HG02970 (cell line): ENCODE data around the gene MYO15B.

ENCODE experiments used
- ATAC-seq: cut with Tn5 transposase; IDR thresholded peaks from one replicate; pipeline ENCODE4 v1.9.1; 2021; ENCODE audit warnings: mild to moderate bottlenecking, moderate library complexity, moderate number of reproducible peaks; ENCODE audit not compliant: unreplicated experiment, low FRiP score

The MYO15B gene

GRCh38 chr17:75587675-75588595, at the start of gene MYO15B:
MYO15B (plus strand) TSS chr17:75587800; CDS start chr17:75588058, 258 bp downstream.
- no peak for ATAC-seq

DNA sequence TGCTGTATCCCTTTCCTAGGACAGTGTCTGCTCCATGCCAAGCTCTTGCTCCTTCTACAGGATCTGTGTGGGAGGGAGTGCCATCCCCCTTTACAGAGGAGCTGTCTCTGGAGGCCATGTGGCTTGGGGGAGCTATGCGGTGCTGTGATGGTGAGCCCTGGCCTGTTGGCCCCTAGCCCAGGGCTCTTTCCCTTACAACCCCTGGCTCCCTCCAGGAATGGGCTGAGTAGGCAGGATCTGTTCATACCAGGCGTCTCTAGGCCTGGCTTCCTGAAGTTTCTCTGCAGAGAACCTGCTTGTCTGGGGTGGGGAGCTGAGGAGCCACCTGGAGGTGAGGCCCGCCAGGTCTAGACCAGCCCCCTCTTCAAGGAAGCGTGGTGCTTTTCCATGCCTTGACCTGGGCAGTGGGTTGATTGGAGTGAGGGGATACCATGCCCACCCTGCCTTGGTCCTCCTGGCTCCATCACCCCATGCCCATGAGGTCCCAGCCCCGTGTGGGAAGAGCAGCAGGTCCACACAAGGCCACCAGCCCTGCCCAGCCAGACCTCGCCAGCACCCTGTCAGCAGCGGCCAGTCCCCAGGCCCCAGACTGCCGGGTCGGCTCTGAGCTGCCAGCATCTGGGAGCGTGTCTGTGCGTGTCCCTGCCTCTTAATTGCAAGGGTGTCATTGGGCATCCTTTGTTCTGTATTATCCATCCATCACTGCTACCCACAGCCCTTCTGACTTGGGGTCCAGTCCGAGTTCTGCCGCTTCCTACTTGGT, 47.5 kb upstream of the MYO15B start:
- ATAC-seq: no peak

GRCh38 chr17:75540923-75541503, 46.6 kb upstream of the MYO15B start:
- ATAC-seq: no peak

DNA sequence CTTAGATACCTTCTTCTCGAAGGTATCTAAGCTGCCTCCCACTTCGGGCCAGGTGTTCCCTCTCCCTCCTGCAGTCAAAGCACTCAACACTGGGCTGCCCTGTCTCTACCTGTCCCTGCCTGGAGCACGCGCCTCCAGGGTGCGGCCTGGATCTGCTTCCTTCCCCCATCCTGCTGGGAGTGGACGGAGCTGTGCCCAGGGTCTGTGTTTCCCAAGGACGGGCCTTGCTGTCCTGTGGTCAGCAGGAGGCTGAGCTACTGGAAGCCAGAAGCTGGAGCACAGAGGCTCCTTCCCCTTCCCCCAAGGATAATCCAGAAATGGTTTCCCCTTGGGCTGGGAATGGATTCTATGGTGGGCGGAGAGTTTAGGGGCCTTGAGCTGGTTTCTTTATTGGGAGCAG, 45.4 kb upstream of the MYO15B start:
- ATAC-seq: no peak

DNA sequence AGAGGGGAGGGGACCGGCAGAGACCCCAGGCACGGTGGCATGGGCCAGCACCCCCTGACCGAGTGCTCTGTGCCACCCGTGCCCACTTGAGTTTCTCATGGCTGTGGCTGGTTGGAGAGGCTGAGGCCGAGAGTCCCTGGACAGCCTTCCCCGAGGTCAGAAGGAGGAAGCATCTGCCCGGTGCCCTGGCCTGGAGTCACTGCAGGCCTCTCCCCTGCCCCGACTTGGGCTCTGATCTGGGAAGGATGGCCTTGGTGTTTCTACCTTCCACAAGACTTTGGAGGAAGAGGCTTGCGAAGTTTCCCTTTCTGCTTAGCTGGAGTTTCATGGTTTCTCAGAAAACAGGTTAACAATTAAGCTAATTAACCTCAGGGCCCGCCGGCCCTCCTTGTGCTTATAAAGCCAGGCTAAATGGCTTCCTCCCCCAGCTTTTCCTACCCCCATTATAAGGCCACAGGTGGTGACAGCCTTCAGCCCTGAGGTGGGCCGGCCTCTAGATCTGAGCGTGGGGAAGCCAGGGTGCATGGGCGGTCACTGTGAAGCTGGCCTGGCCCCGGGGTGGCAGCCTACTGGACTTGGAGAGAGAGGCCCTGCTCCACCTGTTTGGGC, 44.8 kb upstream of the MYO15B start:
- no peak for ATAC-seq

- no peak for ATAC-seq
These were observed 43.4 kb upstream of the MYO15B start for GRCh38 chr17:75544250-75544649.

DNA sequence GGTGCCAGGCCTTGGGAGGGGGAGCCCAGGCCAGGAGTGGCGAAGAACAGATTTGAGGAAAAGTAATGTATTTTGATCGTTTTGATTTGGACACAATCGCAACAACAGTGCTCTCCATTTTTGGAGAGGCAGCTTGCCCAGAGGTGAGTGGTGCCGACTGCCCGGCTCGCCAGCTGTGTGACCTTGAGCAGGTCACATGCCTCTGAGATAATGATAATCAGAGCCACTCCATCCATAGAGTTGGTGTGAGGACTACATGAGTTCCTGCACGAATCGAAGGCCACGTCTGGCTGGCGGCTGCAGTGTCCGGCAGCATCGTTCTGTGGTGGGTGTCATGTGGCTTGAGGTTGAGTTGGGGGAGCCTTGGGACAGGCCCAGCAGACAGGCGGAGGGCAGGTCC, 41.4 kb upstream of the MYO15B start:
- ATAC-seq: no peak

- ATAC-seq: no peak
These were observed 40.5 kb upstream of the MYO15B start for GRCh38 chr17:75547091-75547490.

DNA sequence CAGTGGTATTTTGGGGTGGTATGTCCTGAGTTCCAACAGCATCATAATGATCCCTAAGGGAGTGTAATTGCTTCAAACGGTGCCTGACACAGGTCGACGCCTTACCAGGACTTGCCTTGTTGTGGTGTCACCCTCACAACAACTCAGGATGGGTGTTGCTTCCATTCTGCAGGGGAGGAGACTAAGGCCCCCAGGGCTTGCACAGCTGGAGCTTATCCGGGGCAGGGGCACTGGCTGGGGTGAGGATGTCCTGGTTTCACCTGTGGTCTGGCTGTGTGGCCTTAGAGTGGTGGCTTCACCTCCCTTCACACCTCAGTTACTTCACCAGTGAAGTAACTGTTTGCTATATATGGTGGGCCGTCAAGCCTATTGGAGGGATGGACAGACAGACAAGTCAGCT, 38.8 kb upstream of the MYO15B start:
- ATAC-seq: no peak

DNA sequence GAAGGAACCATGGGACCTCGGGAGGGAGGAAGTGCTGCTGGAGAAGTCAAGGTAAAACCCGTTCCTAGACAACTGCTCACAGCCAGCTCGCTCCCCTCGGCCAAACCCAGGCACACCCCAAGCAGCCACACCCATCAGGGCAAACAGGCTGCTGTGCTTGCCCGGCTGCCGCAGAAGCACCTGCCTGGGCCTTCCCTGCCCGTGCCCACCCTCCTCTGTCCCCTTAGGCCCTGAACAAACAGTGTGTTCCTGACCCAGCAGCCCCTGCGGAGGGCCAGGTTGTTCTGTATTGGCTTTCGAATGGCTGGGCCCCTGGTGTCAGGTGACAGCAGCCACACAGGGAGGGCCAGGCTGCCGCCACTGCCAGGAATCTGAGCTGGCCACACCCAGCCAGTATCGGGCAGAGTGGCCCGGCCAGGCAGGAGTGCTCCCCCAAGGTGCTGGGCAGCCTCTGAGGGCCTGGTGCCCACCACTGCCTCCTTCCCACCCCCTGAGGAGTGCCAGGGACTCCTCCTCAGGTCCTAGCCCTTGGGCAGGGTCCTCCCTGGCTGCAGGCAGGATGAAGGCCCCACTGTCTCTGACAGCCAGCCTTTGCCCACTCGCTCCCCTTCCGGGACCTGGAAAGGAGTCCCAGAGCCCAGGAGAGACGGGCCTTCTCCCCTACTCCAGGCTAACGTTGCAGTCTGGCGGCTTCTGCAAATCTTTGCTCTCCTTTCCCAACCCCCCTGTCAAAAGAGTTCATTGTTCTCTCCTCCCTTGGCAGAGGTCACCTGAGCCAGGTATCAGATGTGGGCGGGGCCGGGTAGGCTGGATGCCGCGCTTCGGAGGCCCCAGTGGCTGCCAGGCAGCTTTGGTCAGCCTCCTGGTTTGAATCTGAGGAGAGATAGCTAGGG, 38.1 kb upstream of the MYO15B start:
- no peak for ATAC-seq

DNA sequence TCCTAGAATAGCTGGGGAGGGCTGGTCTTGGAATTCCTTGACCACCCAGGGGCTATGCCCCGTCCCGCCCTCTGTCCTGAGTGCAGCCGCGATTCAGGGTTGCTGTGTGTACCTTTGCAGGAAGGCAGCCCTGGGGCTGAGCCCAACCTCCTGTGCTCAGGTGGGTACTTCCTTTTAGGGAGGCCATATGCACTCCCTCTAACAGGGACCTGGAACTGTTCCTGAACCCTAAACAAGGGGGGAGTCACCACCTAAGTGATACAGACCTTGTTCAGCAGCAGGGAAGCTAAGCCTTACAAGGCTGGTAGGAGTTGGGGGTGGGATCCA, 37.5 kb upstream of the MYO15B start:
- ATAC-seq: no peak

DNA sequence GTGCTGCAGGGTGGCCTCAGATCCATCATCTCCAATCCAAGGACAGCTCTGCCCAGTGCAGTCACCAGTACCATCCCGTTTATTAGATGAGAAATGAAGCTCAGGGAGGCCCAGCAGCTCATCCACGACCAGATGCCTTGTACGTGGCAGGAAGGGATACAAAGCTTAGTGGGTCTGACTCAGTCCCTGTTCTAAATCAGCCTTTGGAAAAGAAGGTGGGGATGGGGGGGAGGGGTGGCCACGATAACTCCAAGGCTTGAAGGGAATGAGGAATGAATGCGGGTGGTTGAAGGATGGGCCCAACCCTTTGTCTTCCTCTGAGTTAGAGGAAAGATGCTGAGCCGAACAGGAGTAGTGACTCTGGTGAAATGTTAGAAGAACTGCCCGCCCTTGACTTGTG, 36.3 kb upstream of the MYO15B start:
- no peak for ATAC-seq

DNA sequence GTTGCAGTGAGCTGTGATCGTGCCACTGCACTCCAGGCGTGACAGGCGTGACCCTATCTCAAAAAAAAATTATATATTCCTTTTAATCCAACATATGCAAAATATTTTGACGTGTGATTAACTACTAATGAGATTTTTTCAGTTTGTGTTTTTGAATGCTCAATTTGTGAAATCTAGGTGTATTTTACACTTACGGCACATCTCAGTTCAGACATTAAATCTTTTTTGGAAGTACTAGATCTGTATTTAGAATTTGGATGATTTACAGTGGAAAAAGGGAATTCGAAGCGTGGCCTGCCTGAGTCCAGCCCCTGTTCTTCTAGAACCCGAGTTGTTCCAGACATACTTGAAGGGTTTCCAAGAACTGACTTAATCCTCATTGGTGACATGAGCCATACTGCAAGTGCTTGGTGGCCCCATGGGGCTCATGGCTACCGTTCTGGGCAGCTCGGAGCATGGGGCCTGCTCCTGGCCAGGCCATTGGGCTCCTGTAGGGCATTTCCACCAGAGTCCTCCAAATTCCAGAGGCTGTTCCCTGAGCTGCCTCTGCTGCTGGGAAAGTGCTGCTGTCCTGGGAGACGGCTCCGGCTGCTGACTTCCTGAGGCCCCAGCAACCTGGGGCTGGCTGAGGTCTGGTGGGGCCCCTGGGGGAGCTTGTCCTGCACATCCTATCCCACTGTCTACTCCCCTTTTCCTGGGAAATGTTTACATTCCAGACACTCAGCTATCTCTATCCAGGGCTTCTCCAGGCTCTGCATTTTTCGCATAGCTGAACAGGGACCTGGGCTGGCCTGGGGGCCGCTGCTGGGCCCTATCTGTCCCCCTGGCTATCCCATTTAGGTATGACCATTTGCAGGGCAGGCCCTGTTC, 34.9 kb upstream of the MYO15B start:
- no peak for ATAC-seq

DNA sequence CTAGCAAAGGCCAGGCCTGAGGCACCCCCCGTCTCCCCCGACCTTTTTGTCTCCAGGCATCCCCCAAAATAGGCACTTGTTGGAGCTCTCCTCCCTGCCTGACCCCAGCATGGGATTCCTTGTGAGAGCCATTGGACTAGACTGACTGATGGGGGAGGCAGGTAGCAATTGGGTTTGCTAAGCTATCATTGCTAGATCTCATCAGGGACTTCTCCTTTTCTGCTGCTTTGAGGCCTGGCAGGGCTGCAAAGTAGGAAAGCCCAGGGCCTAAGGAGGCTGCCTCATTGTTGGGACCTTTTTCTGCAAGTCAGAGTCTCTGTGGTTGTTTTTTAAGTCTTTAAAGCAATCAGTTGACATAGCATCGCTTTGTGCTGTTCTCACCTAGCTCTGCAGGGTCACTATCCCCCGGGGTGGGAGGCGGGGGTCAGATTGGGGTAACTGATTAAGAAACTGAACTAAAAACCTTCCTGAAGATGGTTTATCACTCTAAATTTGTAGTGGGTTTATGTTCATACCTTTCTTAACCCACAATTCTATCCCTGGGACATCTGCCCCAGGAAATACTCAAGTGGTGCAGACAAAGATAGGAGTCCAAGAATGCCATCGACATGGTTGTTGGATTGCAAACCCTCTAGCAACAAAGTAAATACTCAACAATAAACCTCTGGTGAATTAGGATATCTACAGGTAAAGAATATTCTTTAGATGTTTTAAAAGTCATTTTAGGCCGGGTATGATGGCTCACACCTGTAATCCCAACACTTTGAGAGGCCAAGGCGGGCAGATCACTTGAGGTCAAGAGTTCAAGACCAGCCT, 34.1 kb upstream of the MYO15B start:
- ATAC-seq: no peak

DNA sequence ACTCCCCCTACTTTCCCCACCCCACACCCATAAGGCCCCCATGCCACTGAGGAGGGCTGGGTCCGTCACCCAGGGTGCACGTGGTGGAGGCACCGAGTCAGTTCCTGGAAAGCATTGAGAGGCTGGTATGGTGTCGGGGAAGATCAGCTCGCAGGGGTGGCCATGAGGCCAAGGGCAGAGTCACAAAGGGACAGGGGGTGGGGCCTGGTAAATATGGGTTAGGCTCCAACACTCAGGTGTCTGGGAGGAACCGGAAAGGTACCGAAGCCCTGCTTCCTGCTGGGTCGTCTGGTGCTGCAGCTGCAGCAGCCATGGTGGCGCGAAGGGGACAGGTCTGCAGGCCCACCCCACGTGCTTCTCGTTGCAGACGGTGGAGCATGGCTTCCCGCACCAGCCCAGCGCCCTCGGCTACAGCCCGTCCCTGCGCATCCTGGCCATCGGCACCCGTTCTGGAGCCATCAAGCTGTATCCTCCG, 31.9 kb upstream of the MYO15B start:
- ATAC-seq: no peak

GRCh38 chr17:75557075-75557851, 30.3 kb upstream of the MYO15B start:
- no peak for ATAC-seq
